ENCODE measurements around the gene NUP214. TPM values are rescaled to one million over a fixed set of nuclear protein-coding genes. Genes with fewer than 3 reads are reported as not detected.

The NUP214 gene
- total RNA-seq, 1 donor from 2014 or later, result 70.2 TPM

- TF ChIP-seq POLR2A (IDR thresholded peaks at IDR 0.05), result no peak
- no peak for TF ChIP-seq POLR2AphosphoS5 (IDR thresholded peaks at IDR 0.05; ENCODE audit: insufficient read depth in 1 of 2, low read depth in 1 of 2)
- TF ChIP-seq CTCF (IDR thresholded peaks at IDR 0.05), result no peak
- no peak overlapping the region for H3K4me3 ChIP-seq
- no peaks in the 10 kb centered on the region for H3K9me3 ChIP-seq
- intact Hi-C loops (cut with DNase I), result no loop called here
- H3K4me1 ChIP-seq, result peaks cover 13% of the 10 kb centered on the region
- no peak for DNase-seq (ENCODE audit: extremely low spot score in 2 of 2)
- H3K36me3 ChIP-seq, result peaks cover 0 to 39% of the 10 kb centered on the region in 2 donors
- H3K27me3 ChIP-seq, result no peaks in the 10 kb centered on the region
- no peak overlapping the region for H3K27ac ChIP-seq
These were observed 110.8 kb downstream of the NUP214 start for GRCh38 chr9:131236161-131236560.

- Histone ChIP-seq H3K4me1 (peaks cover 13% of the 10 kb centered on the region), H3K27ac (no peak overlapping the region), H3K36me3 (peaks cover 0 to 33% of the 10 kb centered on the region in 2 donors), H3K27me3 (no peaks in the 10 kb centered on the region), H3K9me3 (no peaks in the 10 kb centered on the region), H3K4me3 (no peak overlapping the region)
- no peak for DNase-seq (ENCODE audit: extremely low spot score in 2 of 2)
- no peak for TF ChIP-seq CTCF (IDR thresholded peaks at IDR 0.05)
- TF ChIP-seq POLR2AphosphoS5 (IDR thresholded peaks at IDR 0.05; ENCODE audit: insufficient read depth in 1 of 2, low read depth in 1 of 2), result no peak
- no peak for TF ChIP-seq POLR2A (IDR thresholded peaks at IDR 0.05)
- intact Hi-C loops (cut with DNase I), result no loop called here
These were observed 111.4 kb downstream of the NUP214 start for GRCh38 chr9:131236761-131237160.

GRCh38 chr9:131237291-131237690, 111.9 kb downstream of the NUP214 start:
- no peaks in the 10 kb centered on the region for H3K9me3 ChIP-seq
- intact Hi-C loops (cut with DNase I), result no loop called here
- no peak for TF ChIP-seq POLR2A (IDR thresholded peaks at IDR 0.05)
- TF ChIP-seq CTCF (IDR thresholded peaks at IDR 0.05), result no peak
- TF ChIP-seq POLR2AphosphoS5 (IDR thresholded peaks at IDR 0.05; ENCODE audit: insufficient read depth in 1 of 2, low read depth in 1 of 2), result no peak
- H3K27me3 ChIP-seq, result no peaks in the 10 kb centered on the region
- H3K4me3 ChIP-seq, result no peak overlapping the region
- no peak for DNase-seq (ENCODE audit: extremely low spot score in 2 of 2)
- peaks cover 13% of the 10 kb centered on the region for H3K4me1 ChIP-seq
- H3K27ac ChIP-seq, result no peak overlapping the region
- H3K36me3 ChIP-seq, result peaks cover 0 to 27% of the 10 kb centered on the region in 2 donors

DNA sequence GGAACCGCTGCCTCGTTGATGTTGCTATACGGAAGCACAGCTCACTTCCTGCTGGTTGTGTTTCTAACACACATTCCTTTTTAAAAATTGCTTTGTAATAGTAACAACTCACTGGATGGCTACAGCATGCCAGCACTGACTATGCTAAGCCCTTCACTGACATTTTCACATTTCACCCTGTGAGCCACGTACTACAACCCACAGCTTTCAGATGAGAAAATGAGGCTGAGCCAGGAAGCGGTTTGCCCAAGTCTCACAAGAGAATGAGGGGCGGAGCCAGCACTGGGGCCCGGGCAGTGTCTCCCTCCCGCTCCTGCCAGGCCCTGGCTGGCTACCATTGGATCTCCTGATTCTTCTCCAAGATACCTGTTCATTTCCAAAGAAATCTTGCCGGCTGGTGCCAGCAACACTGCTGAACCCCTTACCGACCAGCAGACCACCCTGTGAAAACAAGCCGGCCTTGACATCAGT, 112.6 kb downstream of the NUP214 start:
- intact Hi-C loops (cut with DNase I), result no loop called here
- H3K4me1 ChIP-seq, result peaks cover 13% of the 10 kb centered on the region
- H3K27ac ChIP-seq, result no peak overlapping the region
- no peak for DNase-seq (ENCODE audit: extremely low spot score in 2 of 2)
- H3K9me3 ChIP-seq, result no peaks in the 10 kb centered on the region
- H3K4me3 ChIP-seq, result no peak overlapping the region
- peaks cover 0 to 21% of the 10 kb centered on the region in 2 donors for H3K36me3 ChIP-seq
- TF ChIP-seq POLR2A (IDR thresholded peaks at IDR 0.05) (no peak), CTCF (IDR thresholded peaks at IDR 0.05) (no peak), POLR2AphosphoS5 (IDR thresholded peaks at IDR 0.05; ENCODE audit: insufficient read depth in 1 of 2, low read depth in 1 of 2) (no peak)
- H3K27me3 ChIP-seq, result no peaks in the 10 kb centered on the region

DNA sequence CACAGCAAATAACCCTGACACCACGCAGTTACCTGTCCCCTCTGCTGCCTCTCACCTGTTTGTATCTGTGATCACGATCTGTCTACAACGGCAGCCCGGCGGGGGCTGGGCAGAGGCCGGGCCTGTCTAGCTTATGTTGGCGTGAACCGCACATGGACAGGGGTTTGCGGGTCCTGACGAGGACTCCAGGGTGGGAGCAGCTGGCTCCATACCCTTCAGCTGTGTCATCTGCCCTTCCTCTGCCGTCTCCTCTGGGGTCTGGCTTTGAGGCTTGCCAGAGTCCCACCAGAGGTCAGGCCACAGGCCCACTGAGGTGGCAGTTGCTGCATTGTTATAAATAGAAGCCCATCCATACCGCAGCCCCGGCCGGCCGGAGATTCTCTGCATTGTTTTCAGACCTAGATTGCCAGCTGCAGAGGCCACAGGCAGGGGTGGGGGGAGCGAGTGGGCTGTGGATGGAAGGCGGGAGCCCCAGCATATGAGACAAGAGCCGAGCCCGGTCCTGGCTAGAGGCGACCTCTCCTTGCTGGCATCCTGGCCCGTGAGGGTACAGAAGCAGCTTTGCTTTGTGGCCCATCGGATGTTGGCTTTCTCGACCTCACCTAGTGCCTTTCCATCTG, 113.1 kb downstream of the NUP214 start:
- H3K4me1 ChIP-seq, result peaks cover 13% of the 10 kb centered on the region
- peaks cover 0 to 15% of the 10 kb centered on the region in 2 donors for H3K36me3 ChIP-seq
- no peaks in the 10 kb centered on the region for H3K27me3 ChIP-seq
- H3K4me3 ChIP-seq, result no peak overlapping the region
- H3K9me3 ChIP-seq, result no peaks in the 10 kb centered on the region
- no peak overlapping the region for H3K27ac ChIP-seq
- no peak for DNase-seq (ENCODE audit: extremely low spot score in 2 of 2)
- intact Hi-C loops (cut with DNase I), result no loop called here
- TF ChIP-seq POLR2AphosphoS5 (IDR thresholded peaks at IDR 0.05; ENCODE audit: insufficient read depth in 1 of 2, low read depth in 1 of 2) (no peak), POLR2A (IDR thresholded peaks at IDR 0.05) (no peak), CTCF (IDR thresholded peaks at IDR 0.05) (no peak)

All from vagina (tissue), 2 donors.